MG63 (cell line): ENCODE data around the gene RAX2. TPM values are rescaled to one million over a fixed set of nuclear protein-coding genes. Genes with fewer than 3 reads are reported as not detected.
A peak's percentile ranks its signal among the peaks of the same experiment; 100 is the strongest.

Experiments
- DNase-seq: peaks from one replicate; pipeline ENCODE4 v3.0.0-alpha.2; 2020
- H3K27me3 ChIP-seq: fragments of 250-450 bp; sonication (Bioruptor Pico); 2 replicates; pipeline ENCODE4 v1.5.1; 2020; ENCODE audit warnings: mild to moderate bottlenecking, moderate library complexity
- H3K36me3 ChIP-seq: fragments of 250-450 bp; sonication (Bioruptor Pico); 2 replicates; pipeline ENCODE4 v1.5.1; 2020; ENCODE audit warnings: mild to moderate bottlenecking, moderate library complexity
- H3K4me3 ChIP-seq: fragments of 250-450 bp; sonication (Bioruptor Pico); 2 replicates; pipeline ENCODE4 v1.5.1; 2020; ENCODE audit warnings: mild to moderate bottlenecking, moderate library complexity
- H3K9me3 ChIP-seq: fragments of 250-450 bp; sonication (Bioruptor Pico); 2 replicates; pipeline ENCODE4 v1.5.1; 2020; ENCODE audit warnings: mild to moderate bottlenecking, moderate library complexity
- total RNA-seq: library from RNA; depleted of rRNA; stranded (reverse); fragments of >200 nt; shearing (Covaris generic); gene quantifications from 2 replicates; pipeline ENCODE4 v1.2.3, GENCODE V29; 2014; ENCODE audit warnings: low replicate concordance

Gene RAX2
- total RNA-seq, 1 experiment from 2014 or later = not detected

DNA sequence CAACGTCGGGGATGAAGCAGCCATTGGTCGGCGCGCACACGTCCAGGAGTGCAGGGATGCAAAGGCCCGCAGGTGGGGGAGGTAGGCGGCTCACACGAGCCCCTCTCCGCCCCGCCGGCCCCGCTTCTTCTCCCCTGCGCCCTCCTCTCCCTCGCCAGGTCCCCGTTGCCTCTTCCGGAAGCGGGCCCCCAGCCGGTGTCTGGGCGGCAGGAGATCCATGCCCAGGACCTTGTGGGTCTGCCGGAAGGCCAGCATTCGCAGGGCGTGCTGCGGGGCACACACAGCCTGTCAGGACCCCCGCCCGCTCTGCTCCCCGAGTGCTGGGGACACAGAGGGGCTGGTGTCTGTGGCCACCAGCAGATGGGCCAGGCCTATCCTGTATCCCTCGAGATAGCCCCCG is 33.8 kb upstream of the RAX2 start:
- H3K9me3 ChIP-seq = no peaks in the 10 kb centered on the region
- no peaks in the 10 kb centered on the region for H3K36me3 ChIP-seq
- H3K27me3 ChIP-seq = no peaks in the 10 kb centered on the region
- H3K4me3 ChIP-seq = no peak overlapping the region
- no peak for DNase-seq

GRCh38 chr19:3804429-3804828 is 32.4 kb upstream of the RAX2 start:
- no peak for DNase-seq
- Histone ChIP-seq H3K4me3 (no peak overlapping the region), H3K9me3 (no peaks in the 10 kb centered on the region), H3K36me3 (no peaks in the 10 kb centered on the region), H3K27me3 (no peaks in the 10 kb centered on the region)

DNA sequence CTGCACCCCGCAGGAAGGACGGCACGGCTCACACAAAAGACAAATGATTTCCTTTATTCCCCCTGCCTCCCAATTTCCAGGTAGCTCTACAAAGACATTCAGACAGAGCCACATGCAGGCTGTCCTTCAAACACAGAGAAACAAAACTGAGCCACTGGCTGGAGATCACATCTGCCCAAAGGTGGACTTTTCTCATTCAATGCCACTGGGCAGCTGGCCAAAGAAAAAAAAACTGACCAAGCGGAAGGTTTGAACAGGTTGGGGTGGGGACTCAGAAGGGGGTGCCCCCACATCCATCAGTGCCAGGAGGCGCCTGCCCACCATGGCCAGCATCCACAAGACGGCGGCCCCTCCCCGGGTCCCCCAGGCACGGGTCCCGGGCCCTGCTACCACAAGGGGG is 32.0 kb upstream of the RAX2 start:
- no peak for DNase-seq
- Histone ChIP-seq H3K36me3 (no peaks in the 10 kb centered on the region), H3K27me3 (no peaks in the 10 kb centered on the region), H3K9me3 (no peaks in the 10 kb centered on the region), H3K4me3 (no peak overlapping the region)

DNA sequence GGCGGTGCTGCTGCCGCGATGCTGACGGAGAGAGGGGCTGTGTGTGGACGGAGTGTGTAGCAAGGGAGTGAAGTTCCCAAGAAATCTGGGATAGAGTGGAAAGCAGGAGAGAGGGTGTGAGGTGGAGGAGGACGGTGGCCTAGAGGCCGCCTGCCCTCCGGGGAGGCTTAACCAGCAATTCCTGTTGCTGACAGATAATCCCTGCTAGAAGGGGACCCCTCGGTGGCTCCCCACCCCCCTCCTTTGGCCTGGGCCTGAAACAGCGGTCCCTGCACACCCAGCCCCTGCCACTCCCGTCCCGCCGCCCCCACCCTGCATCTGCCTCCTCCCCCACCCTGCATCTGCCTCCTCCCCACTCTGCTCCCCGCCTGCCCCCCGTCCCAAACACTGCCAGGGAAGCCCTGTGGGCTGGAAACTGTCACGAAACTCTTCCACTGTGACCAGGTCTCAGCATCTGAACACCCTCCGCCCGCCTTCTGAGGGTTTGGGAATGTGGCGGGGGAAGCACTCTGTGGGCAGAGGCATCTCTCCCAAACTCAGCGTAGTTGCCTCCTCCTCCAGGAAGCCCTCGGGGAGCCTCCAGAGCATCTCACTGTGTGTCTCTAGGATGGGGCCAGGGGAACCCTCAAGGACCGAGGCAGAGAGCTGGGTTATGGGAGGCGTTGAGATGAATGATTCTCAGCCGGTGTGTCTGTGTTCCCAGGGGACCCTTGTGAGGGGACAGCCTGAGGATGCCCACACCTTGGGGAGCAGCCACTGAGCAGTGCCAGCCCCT is 31.3 kb upstream of the RAX2 start:
- H3K27me3 ChIP-seq = no peaks in the 10 kb centered on the region
- no peaks in the 10 kb centered on the region for H3K9me3 ChIP-seq
- no peak overlapping the region for H3K4me3 ChIP-seq
- no peaks in the 10 kb centered on the region for H3K36me3 ChIP-seq
- no peak for DNase-seq

GRCh38 chr19:3801412-3802096 is 29.5 kb upstream of the RAX2 start:
- Histone ChIP-seq H3K4me3 (no peak overlapping the region), H3K9me3 (no peaks in the 10 kb centered on the region), H3K27me3 (no peaks in the 10 kb centered on the region), H3K36me3 (no peaks in the 10 kb centered on the region)
- no peak for DNase-seq

DNA sequence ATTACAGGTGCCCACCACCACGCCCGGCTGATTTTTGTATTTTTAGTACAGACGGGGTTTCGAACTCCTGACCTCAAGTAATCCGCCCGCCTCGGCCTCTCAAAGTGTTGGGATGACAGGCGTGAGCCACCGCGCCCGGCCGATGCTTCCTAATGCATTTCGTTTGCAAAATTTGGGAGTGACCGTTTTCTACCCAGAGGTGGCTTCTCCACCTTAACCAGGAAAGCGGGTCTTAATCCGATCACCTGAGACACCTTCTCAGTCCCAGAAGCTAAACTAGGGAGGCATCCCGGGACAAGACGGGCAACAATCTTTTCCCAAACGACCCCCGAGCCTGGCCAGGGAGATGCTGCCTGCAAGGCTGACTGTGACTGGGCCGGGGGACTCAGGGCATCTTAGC is 29.0 kb upstream of the RAX2 start:
- no peak for DNase-seq
- Histone ChIP-seq H3K4me3 (no peak overlapping the region), H3K27me3 (no peaks in the 10 kb centered on the region), H3K36me3 (no peaks in the 10 kb centered on the region), H3K9me3 (no peaks in the 10 kb centered on the region)

GRCh38 chr19:3798137-3798536 is 26.1 kb upstream of the RAX2 start:
- Histone ChIP-seq H3K36me3 (no peaks in the 10 kb centered on the region), H3K4me3 (no peak overlapping the region), H3K27me3 (no peaks in the 10 kb centered on the region), H3K9me3 (no peaks in the 10 kb centered on the region)
- DNase-seq = peak; percentile 23

DNA sequence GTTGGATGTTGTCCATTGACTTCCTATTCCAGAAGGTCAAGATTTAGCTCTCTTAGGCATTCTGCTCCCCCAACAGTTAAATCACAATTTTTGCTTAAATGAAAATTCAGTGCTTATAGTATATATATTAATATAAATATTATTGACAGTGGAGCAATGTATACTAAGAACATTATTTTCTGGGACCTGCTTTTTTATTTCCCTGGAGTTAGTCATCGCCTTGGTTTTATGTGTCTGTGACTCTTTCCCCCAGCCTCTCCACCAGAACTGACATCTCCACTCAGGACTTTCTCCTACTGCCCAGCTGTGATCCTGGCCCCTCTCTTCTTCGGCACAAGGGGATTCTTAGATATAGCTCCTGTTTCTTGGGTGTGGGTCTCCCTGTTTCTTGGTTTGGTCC is 24.3 kb upstream of the RAX2 start:
- no peaks in the 10 kb centered on the region for H3K27me3 ChIP-seq

GRCh38 chr19:3793799-3794198 is 21.8 kb upstream of the RAX2 start:
- no peaks in the 10 kb centered on the region for H3K27me3 ChIP-seq
- no peak for DNase-seq
- H3K36me3 ChIP-seq = no peaks in the 10 kb centered on the region
- H3K4me3 ChIP-seq = no peak overlapping the region
- H3K9me3 ChIP-seq = no peaks in the 10 kb centered on the region

More for the DNA sequence above, 24.3 kb upstream of the RAX2 start:
- no peaks in the 10 kb centered on the region for H3K9me3 ChIP-seq
- no peak overlapping the region for H3K4me3 ChIP-seq
- no peaks in the 10 kb centered on the region for H3K36me3 ChIP-seq
- no peak for DNase-seq

DNA sequence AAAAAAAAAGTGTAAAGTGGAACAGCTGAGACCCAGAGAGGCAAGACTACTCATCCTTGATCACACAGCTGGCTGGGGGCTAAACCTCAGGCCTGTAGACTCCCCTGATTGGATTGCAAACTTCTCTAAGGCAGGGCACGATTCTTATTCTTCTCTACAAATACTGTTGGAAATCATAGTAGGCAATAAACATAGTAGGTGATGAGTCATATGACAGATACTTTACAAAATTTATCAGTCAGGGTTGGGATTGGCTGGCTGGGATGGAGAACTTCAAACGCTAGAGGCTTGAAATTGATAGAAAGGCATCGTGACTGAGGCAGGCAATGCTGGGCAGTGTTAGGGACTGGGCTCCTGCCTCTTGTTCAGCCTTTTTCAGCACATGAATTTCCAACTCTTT is 20.1 kb upstream of the RAX2 start:
- Histone ChIP-seq H3K4me3 (no peak overlapping the region), H3K27me3 (no peaks in the 10 kb centered on the region), H3K9me3 (no peaks in the 10 kb centered on the region), H3K36me3 (no peaks in the 10 kb centered on the region)
- no peak for DNase-seq

DNA sequence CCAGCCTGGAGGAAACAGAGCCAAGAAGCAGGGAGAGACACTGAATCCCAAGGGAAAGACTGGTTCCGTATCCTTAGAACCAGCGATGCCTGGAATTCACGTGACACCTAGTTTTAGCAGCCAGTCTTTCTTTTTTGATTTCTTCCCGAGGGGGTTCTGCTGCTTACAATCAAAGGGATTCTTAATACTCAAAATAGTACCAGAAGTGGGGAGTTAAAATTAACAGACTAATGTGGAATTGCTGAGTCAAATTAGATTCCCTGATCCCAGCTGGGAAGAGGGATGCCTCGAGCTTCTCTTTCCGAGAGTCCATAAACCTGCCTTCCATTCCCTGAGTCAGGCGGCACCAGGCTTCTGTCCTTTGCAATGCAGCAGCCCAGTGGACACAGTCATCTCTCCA is 18.9 kb upstream of the RAX2 start:
- Histone ChIP-seq H3K27me3 (no peaks in the 10 kb centered on the region), H3K36me3 (no peaks in the 10 kb centered on the region), H3K4me3 (no peak overlapping the region), H3K9me3 (no peaks in the 10 kb centered on the region)
- no peak for DNase-seq

DNA sequence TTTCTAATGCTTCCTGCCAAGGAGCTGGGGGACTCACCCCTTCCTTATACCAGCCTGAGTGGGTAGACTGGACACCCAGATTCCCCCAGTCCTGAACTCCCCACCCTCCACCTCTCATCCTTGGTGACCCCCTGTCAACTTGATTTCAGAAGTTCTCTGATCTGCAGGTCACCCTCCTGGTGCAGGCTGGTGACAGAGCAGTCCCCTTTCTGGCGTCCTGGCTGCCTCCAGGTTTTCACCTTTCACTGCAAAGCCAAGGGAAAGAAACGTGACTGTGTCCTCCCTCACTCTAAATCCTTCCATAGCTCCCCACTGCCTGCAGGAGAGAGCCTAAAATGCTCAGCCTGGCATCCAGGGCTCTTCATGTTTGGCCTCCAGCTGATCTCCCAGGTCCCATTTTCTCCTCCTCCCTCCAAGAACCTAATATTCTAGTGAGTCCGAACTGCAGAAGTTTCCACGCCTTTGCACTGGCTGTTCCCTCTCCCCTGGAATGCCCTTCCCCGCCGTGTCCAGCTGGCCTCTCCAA is 18.2 kb upstream of the RAX2 start:
- 0 out of 2 replicates have a peak, but pooled peaks cover 2% of the 10 kb centered on the region for H3K27me3 ChIP-seq
- H3K36me3 ChIP-seq = no peaks in the 10 kb centered on the region
- no peak overlapping the region for H3K4me3 ChIP-seq
- no peaks in the 10 kb centered on the region for H3K9me3 ChIP-seq
- no peak for DNase-seq

DNA sequence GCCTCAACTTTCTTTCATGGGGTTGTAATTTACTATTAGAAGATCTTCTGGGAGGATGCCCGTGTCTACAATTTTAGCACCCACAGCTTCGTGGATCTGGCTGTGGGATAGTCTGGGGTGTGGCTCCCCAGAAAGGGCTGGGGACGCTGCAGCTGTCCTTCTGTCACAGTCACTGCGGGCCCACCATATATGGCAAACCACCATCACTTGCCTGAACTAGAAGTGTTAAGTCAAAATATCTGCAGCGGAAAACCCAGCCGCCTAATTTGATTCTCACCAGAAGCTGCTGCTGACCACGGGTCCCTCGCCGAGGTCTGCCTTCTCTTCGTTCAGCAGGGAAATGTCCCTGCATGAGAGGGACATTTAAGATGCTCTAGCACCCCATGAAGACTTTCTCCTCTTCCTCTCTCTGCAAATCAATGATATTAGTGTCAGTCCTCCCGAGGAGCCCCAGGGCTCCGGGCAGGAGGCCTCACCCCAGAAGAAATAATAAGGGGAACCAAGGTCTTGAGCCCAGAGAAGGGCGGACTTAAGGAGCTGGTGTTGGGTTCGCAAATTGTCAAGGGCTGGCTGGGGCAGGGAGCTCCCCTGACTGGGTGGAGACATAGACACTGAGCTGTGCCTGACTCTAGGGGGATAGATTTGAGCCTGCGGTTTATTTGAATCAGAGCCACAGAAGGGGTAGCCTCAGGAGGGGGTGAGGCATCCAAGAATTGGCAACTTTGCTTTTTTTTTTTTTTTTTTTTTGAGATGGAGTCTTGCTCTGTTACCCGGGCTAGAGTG is 17.2 kb upstream of the RAX2 start:
- Histone ChIP-seq H3K36me3 (no peaks in the 10 kb centered on the region), H3K9me3 (no peaks in the 10 kb centered on the region), H3K4me3 (no peak overlapping the region), H3K27me3 (0 out of 2 replicates have a peak, but pooled peaks cover 2% of the 10 kb centered on the region)
- DNase-seq = no peak

GRCh38 chr19:3785938-3786824 is 14.2 kb upstream of the RAX2 start, which contains the start of gene MATK:
MATK (minus strand) TSS chr19:3786381; CDS start chr19:3785135, 1,246 bp downstream.
- Histone ChIP-seq H3K36me3 (no peaks in the 10 kb centered on the region), H3K9me3 (peaks cover 3% of the 10 kb centered on the region; the same call in 1 of the 2 replicates), H3K27me3 (0 out of 2 replicates have a peak, but pooled peaks cover 2% of the 10 kb centered on the region), H3K4me3 (peak within 1 kb of the TSS; percentile 44)
- no peak for DNase-seq

- peak overlapping the region; percentile 44 for H3K4me3 ChIP-seq
- peaks cover 3% of the 10 kb centered on the region; the same call in 1 of the 2 replicates for H3K9me3 ChIP-seq
- H3K27me3 ChIP-seq = 0 out of 2 replicates have a peak, but pooled peaks cover 2% of the 10 kb centered on the region
- DNase-seq = no peak
- H3K36me3 ChIP-seq = no peaks in the 10 kb centered on the region
Observed at GRCh38 chr19:3785451-3785937, 13.5 kb upstream of the RAX2 start.
